ENCODE data around the gene TOR3A. TPM values are rescaled to one million over a fixed set of nuclear protein-coding genes. Genes with fewer than 3 reads are reported as not detected.

The TOR3A gene
- total RNA-seq, 1 experiment from 2014 or later, result 27.0 TPM

GRCh38 chr1:179095924-179096323 lies 14.1 kb downstream of the TOR3A start:
- no peaks in the 10 kb centered on the region for H3K9me3 ChIP-seq (ENCODE audit: control insufficient read depth in 1 of 2, insufficient read depth in 1 of 2, low read depth in 1 of 2, low read length in 2 of 2)
- POLR2A ChIA-PET, result no interaction called here
- no peak overlapping the region for H3K27ac ChIP-seq (ENCODE audit: low read depth, low read length)
- no peaks in the 10 kb centered on the region for H3K79me2 ChIP-seq (ENCODE audit: insufficient read depth, low read length)
- no peak overlapping the region for H3K9ac ChIP-seq (ENCODE audit: low read length)
- DNase-seq (ENCODE audit: low read depth, low spot score) (no peak), ATAC-seq (no peak)
- CTCF ChIA-PET, result no interaction called here
- H3K27me3 ChIP-seq (ENCODE audit: insufficient read depth, low read length), result no peaks in the 10 kb centered on the region
- H3K36me3 ChIP-seq (ENCODE audit: control insufficient read depth in 1 of 2, insufficient read depth in 2 of 2, low read length in 2 of 2), result peaks cover 2 to 29% of the 10 kb centered on the region in 2 experiments; a peak in 3 of 4 replicates
- intact Hi-C loops (cut with micrococcal nuclease), result no loop called here
- no peak overlapping the region for H3K4me2 ChIP-seq (ENCODE audit: low read length)
- H3K9me2 ChIP-seq (ENCODE audit: insufficient read depth), result no peaks in the 10 kb centered on the region
- no peaks in the 10 kb centered on the region for H4K20me1 ChIP-seq (ENCODE audit: insufficient read depth)
- BruUV-seq (replicated peaks), result no TSS peak
- no peak overlapping the region for H3K4me3 ChIP-seq (replicated peaks in 1 of 2; ENCODE audit: low read depth in 1 of 2, low read length in 2 of 2)
- RAD21 ChIA-PET (ENCODE audit: low non-redundant PET in 1 of 2, low total read pairs in 2 of 2, uncharacterized antibody in 2 of 2, unreplicated experiment in 2 of 2), result no interaction called here
- H3K4me1 ChIP-seq (ENCODE audit: control insufficient read depth in 1 of 2, insufficient read depth in 2 of 2, low read length in 2 of 2), result no peaks in the 10 kb centered on the region
- TF ChIP-seq EZH2phosphoT487 (IDR thresholded peaks at IDR 0.05; ENCODE audit: borderline replicate concordance) (no peak), MAX (IDR thresholded peaks at IDR 0.05) (no peak), SRF (IDR thresholded peaks at IDR 0.05; ENCODE audit: low read depth) (no peak), ATF3 (IDR thresholded peaks at IDR 0.05) (no peak), POLR2A (IDR thresholded peaks at IDR 0.05; ENCODE audit: borderline replicate concordance, extremely low read depth, insufficient read depth, insufficient read length) (no peak), SIN3A (IDR thresholded peaks at IDR 0.05; ENCODE audit: low read depth) (no peak), RAD21 (IDR thresholded peaks at IDR 0.05; ENCODE audit: low read depth) (no peak), YY1 (IDR thresholded peaks at IDR 0.05; ENCODE audit: extremely low read depth, insufficient replicate concordance, low read depth, low read length) (no peak), ZBTB33 (IDR thresholded peaks at IDR 0.05; ENCODE audit: extremely low read depth, insufficient replicate concordance, low read length) (no peak), CEBPB (IDR thresholded peaks at IDR 0.05; ENCODE audit: low read depth) (no peak), SP1 (IDR thresholded peaks at IDR 0.05; ENCODE audit: low read depth) (no peak), POLR2AphosphoS5 (IDR thresholded peaks at IDR 0.05; ENCODE audit: low read depth, low read length) (no peak), FOSL1 (IDR thresholded peaks at IDR 0.05; ENCODE audit: low read depth) (no peak), ZNF274 (IDR thresholded peaks at IDR 0.05; ENCODE audit: low read depth, low read length) (no peak), EZH2 (IDR thresholded peaks at IDR 0.05) (no peak), CBX3 (IDR thresholded peaks at IDR 0.05; ENCODE audit: low read depth) (no peak), EGR1 (IDR thresholded peaks at IDR 0.05; ENCODE audit: low read depth) (no peak), ELF1 (IDR thresholded peaks at IDR 0.05; ENCODE audit: borderline replicate concordance, low read depth) (no peak)
- no peak overlapping the region for H2AFZ ChIP-seq (ENCODE audit: low read depth, low read length, poor library complexity, severe bottlenecking)

All from HCT116 (cell line).